Dendritic cell treated with granulocyte-macrophage colony-stimulating factor and Interleukin-4, amounts not matched to agents 40 ng/mL and 50 ng/mL, for 4 days (primary cell): ENCODE results near the gene WFDC5.

ENCODE experiments used
- H3K27ac Mint-ChIP-seq: one replicate; pipeline ENCODE4 v1.8.0; 2022; ENCODE audit warnings: mild to moderate bottlenecking, mixed read lengths
- H3K27me3 Mint-ChIP-seq: one replicate; pipeline ENCODE4 v1.8.0; 2022; ENCODE audit warnings: mild to moderate bottlenecking, mixed read lengths
- H3K36me3 Mint-ChIP-seq: one replicate; pipeline ENCODE4 v1.8.0; 2022; ENCODE audit warnings: low read depth, mixed read lengths
- H3K4me1 Mint-ChIP-seq: one replicate; pipeline ENCODE4 v1.8.0; 2022; ENCODE audit warnings: low read depth, mixed read lengths
- H3K4me3 Mint-ChIP-seq: one replicate; pipeline ENCODE4 v1.8.0; 2022; ENCODE audit warnings: mild to moderate bottlenecking, moderate library complexity, mixed read lengths
- H3K9me3 Mint-ChIP-seq: one replicate; pipeline ENCODE4 v1.8.0; 2022; ENCODE audit warnings: mixed read lengths
- intact Hi-C: fragments of 100-400 bp; cut with micrococcal nuclease; formaldehyde crosslinking; loops from one replicate; pipeline ENCODE4 v1.15.0; 2022

WFDC5 gene

GRCh38 chr20:45091366-45091765 is 23.6 kb downstream of the WFDC5 start:
- H3K4me3 Mint-ChIP-seq, result no peak overlapping the region
- no peaks in the 10 kb centered on the region for H3K9me3 Mint-ChIP-seq
- peaks cover 33% of the 10 kb centered on the region for H3K36me3 Mint-ChIP-seq
- H3K27ac Mint-ChIP-seq, result no peak overlapping the region
- peaks cover 12% of the 10 kb centered on the region for H3K4me1 Mint-ChIP-seq
- H3K27me3 Mint-ChIP-seq, result peaks cover 5% of the 10 kb centered on the region
- intact Hi-C loops, result no loop called here

- intact Hi-C loops, result no loop called here
- H3K4me1 Mint-ChIP-seq, result peaks cover 14% of the 10 kb centered on the region
- no peaks in the 10 kb centered on the region for H3K9me3 Mint-ChIP-seq
Observed at GRCh38 chr20:45090481-45090880, 24.5 kb downstream of the WFDC5 start.

GRCh38 chr20:45088247-45088646 is 26.7 kb downstream of the WFDC5 start:
- Mint-ChIP-seq H3K9me3 (no peaks in the 10 kb centered on the region), H3K4me3 (no peak overlapping the region), H3K27ac (no peak overlapping the region), H3K27me3 (no peaks in the 10 kb centered on the region), H3K4me1 (peaks cover 14% of the 10 kb centered on the region), H3K36me3 (peaks cover 58% of the 10 kb centered on the region)
- intact Hi-C loops, result no loop called here

More at GRCh38 chr20:45090481-45090880, 24.5 kb downstream of the WFDC5 start:
- Mint-ChIP-seq H3K27me3 (no peaks in the 10 kb centered on the region), H3K36me3 (peaks cover 42% of the 10 kb centered on the region), H3K4me3 (no peak overlapping the region), H3K27ac (no peak overlapping the region)

- no peaks in the 10 kb centered on the region for H3K9me3 Mint-ChIP-seq
- no peak overlapping the region for H3K27ac Mint-ChIP-seq
- no peak overlapping the region for H3K4me3 Mint-ChIP-seq
- H3K27me3 Mint-ChIP-seq, result no peaks in the 10 kb centered on the region
- H3K36me3 Mint-ChIP-seq, result peaks cover 62% of the 10 kb centered on the region
- peaks cover 14% of the 10 kb centered on the region for H3K4me1 Mint-ChIP-seq
- intact Hi-C loops, result no loop called here
Observed at GRCh38 chr20:45087814-45088213, 27.2 kb downstream of the WFDC5 start.

GRCh38 chr20:45087097-45087790 is 27.7 kb downstream of the WFDC5 start:
- Mint-ChIP-seq H3K4me1 (peaks cover 14% of the 10 kb centered on the region), H3K27ac (no peak overlapping the region), H3K36me3 (peaks cover 68% of the 10 kb centered on the region), H3K27me3 (no peaks in the 10 kb centered on the region), H3K9me3 (no peaks in the 10 kb centered on the region), H3K4me3 (no peak overlapping the region)
- intact Hi-C loops, result no loop called here

- H3K9me3 Mint-ChIP-seq, result no peaks in the 10 kb centered on the region
- no peak overlapping the region for H3K4me3 Mint-ChIP-seq
- no peaks in the 10 kb centered on the region for H3K27me3 Mint-ChIP-seq
- H3K27ac Mint-ChIP-seq, result no peak overlapping the region
- intact Hi-C loops, result no loop called here
- H3K36me3 Mint-ChIP-seq, result peaks cover 72% of the 10 kb centered on the region
- H3K4me1 Mint-ChIP-seq, result peaks cover 14% of the 10 kb centered on the region
Observed at GRCh38 chr20:45085867-45086266, 29.1 kb downstream of the WFDC5 start.

- intact Hi-C loops, result no loop called here
- no peak overlapping the region for H3K4me3 Mint-ChIP-seq
Observed at GRCh38 chr20:45085289-45085688, 29.7 kb downstream of the WFDC5 start.

GRCh38 chr20:45083127-45083526 is 31.8 kb downstream of the WFDC5 start:
- H3K27me3 Mint-ChIP-seq, result no peaks in the 10 kb centered on the region
- H3K9me3 Mint-ChIP-seq, result no peaks in the 10 kb centered on the region
- intact Hi-C loops, result no loop called here
- H3K4me1 Mint-ChIP-seq, result peaks cover 14% of the 10 kb centered on the region
- H3K36me3 Mint-ChIP-seq, result peaks cover 89% of the 10 kb centered on the region
- H3K4me3 Mint-ChIP-seq, result no peak overlapping the region
- no peak overlapping the region for H3K27ac Mint-ChIP-seq

More at GRCh38 chr20:45085289-45085688, 29.7 kb downstream of the WFDC5 start:
- Mint-ChIP-seq H3K27me3 (no peaks in the 10 kb centered on the region), H3K27ac (no peak overlapping the region), H3K36me3 (peaks cover 77% of the 10 kb centered on the region), H3K4me1 (peaks cover 14% of the 10 kb centered on the region), H3K9me3 (no peaks in the 10 kb centered on the region)

GRCh38 chr20:45082468-45082867 is 32.5 kb downstream of the WFDC5 start:
- Mint-ChIP-seq H3K4me3 (no peak overlapping the region), H3K4me1 (peaks cover 12% of the 10 kb centered on the region), H3K36me3 (peaks cover 89% of the 10 kb centered on the region), H3K27me3 (no peaks in the 10 kb centered on the region), H3K9me3 (no peaks in the 10 kb centered on the region), H3K27ac (no peak overlapping the region)
- intact Hi-C loops, result no loop called here

- H3K4me1 Mint-ChIP-seq, result no peaks in the 10 kb centered on the region
- no peak overlapping the region for H3K4me3 Mint-ChIP-seq
- H3K36me3 Mint-ChIP-seq, result peaks cover 94% of the 10 kb centered on the region
- no peak overlapping the region for H3K27ac Mint-ChIP-seq
- no peaks in the 10 kb centered on the region for H3K27me3 Mint-ChIP-seq
- intact Hi-C loops, result no loop called here
- H3K9me3 Mint-ChIP-seq, result no peaks in the 10 kb centered on the region
Observed at GRCh38 chr20:45080867-45081624, 33.9 kb downstream of the WFDC5 start.

GRCh38 chr20:45077559-45077958 is 37.4 kb downstream of the WFDC5 start:
- no peak overlapping the region for H3K27ac Mint-ChIP-seq
- H3K27me3 Mint-ChIP-seq, result no peaks in the 10 kb centered on the region
- no peaks in the 10 kb centered on the region for H3K4me1 Mint-ChIP-seq
- peaks cover 96% of the 10 kb centered on the region for H3K36me3 Mint-ChIP-seq
- intact Hi-C loops, result no loop called here
- H3K9me3 Mint-ChIP-seq, result no peaks in the 10 kb centered on the region
- H3K4me3 Mint-ChIP-seq, result no peak overlapping the region

- H3K4me1 Mint-ChIP-seq, result no peaks in the 10 kb centered on the region
- no peak overlapping the region for H3K27ac Mint-ChIP-seq
- peaks cover 76% of the 10 kb centered on the region for H3K36me3 Mint-ChIP-seq
- H3K9me3 Mint-ChIP-seq, result no peaks in the 10 kb centered on the region
- intact Hi-C loops, result no loop called here
- no peak overlapping the region for H3K4me3 Mint-ChIP-seq
- no peaks in the 10 kb centered on the region for H3K27me3 Mint-ChIP-seq
Observed at GRCh38 chr20:45073221-45073620, 41.8 kb downstream of the WFDC5 start.

GRCh38 chr20:45072066-45072465 is 42.9 kb downstream of the WFDC5 start:
- Mint-ChIP-seq H3K4me1 (no peaks in the 10 kb centered on the region), H3K27ac (no peak overlapping the region), H3K4me3 (no peak overlapping the region), H3K9me3 (no peaks in the 10 kb centered on the region), H3K36me3 (peaks cover 76% of the 10 kb centered on the region), H3K27me3 (no peaks in the 10 kb centered on the region)
- intact Hi-C loops, result no loop called here

GRCh38 chr20:45070932-45071632 is 43.9 kb downstream of the WFDC5 start:
- no peaks in the 10 kb centered on the region for H3K27me3 Mint-ChIP-seq
- intact Hi-C loops, result no loop called here
- no peaks in the 10 kb centered on the region for H3K4me1 Mint-ChIP-seq
- H3K27ac Mint-ChIP-seq, result no peak overlapping the region
- no peak overlapping the region for H3K4me3 Mint-ChIP-seq
- peaks cover 75% of the 10 kb centered on the region for H3K36me3 Mint-ChIP-seq
- no peaks in the 10 kb centered on the region for H3K9me3 Mint-ChIP-seq
